Measurements from ENCODE around the gene ITLN1.
"Not testable (repeated sequence)": the region's sequence is repeated elsewhere in the genome, so short reads cannot be mapped to it uniquely, and the experiment has no call there.

The ITLN1 gene

GRCh38 chr1:160880216-160880615 is 4.8 kb downstream of the ITLN1 start:
- DNase-seq (ENCODE audit: low read depth), result no peak

DNA sequence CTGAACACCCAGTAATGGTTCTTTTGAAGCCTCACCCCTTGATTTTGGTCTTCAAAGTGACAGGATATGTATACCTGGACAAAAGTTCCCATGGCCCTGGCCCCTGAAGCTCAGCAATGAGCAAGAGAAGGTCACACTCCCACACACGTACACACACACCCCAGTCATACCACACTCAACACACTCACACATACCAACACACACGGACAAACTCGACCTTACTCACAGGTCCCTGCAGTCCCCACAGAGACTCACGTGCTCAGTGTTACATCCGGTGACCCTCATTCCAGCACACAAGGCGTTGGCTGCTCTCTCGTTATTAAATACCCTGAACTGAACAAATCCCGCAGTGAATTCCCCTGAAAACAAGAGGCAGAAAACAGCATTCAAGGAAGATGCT is 5.9 kb downstream of the ITLN1 start:
- TF ChIP-seq CTCF (IDR thresholded peaks at IDR 0.05; ENCODE audit: low read depth, low read length, missing control alignments), result no peak
- no peak for DNase-seq (ENCODE audit: low read depth)
- in situ Hi-C loops (cut with HindIII; ENCODE audit: low sequenced_read_pairs), result no loop called here
- no peak overlapping the region for H3K4me3 ChIP-seq (ENCODE audit: low read depth, low read length)

More at GRCh38 chr1:160880216-160880615, 4.8 kb downstream of the ITLN1 start:
- in situ Hi-C loops (cut with HindIII; ENCODE audit: low sequenced_read_pairs), result no loop called here
- TF ChIP-seq CTCF (IDR thresholded peaks at IDR 0.05; ENCODE audit: low read depth, low read length, missing control alignments), result no peak
- no peak overlapping the region for H3K4me3 ChIP-seq (ENCODE audit: low read depth, low read length)

DNA sequence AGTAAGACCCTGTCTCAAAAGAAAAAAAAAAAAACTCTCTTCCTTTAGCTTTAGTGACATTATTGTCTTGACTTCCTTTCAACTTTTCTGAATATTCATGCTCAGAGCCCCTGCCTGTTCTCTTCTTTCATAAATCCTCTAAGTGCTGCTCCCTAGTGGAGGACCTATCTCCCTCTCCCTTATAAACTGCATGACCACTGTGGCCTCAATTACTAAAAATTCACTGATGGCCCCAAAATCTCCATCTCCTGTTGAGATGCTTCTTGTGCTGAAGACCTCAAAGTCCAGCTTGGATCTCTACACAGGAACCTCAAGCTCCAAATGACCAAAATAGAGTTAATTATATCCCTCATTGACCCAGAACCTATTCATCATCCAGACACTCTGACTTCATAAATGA is 7.8 kb downstream of the ITLN1 start:
- H3K4me3 ChIP-seq (ENCODE audit: low read depth, low read length), result no peak overlapping the region
- TF ChIP-seq CTCF (IDR thresholded peaks at IDR 0.05; ENCODE audit: low read depth, low read length, missing control alignments), result no peak
- in situ Hi-C loops (cut with HindIII; ENCODE audit: low sequenced_read_pairs), result no loop called here
- no peak for DNase-seq (ENCODE audit: low read depth)

DNA sequence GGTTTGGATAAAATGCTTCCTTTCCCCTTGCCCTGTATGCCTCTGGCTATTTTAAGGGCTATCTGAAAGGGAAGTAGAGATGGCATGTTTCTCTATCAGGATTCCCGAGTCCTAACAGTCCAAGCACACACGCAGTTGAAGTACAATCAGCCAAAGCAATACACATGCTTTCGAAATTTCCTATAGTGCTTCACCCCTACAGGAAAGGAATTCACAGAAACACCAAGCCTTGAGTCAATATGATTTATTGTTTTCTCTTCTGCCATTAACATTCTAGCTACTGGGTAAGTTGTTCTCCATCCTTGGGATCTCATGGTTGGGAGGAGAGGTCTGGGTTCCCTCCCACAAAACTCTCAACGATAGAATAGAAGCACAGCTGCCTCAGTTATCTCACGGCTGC is 8.7 kb downstream of the ITLN1 start:
- DNase-seq (ENCODE audit: low read depth), result no peak
- H3K4me3 ChIP-seq (ENCODE audit: low read depth, low read length), result no peak overlapping the region
- TF ChIP-seq CTCF (IDR thresholded peaks at IDR 0.05; ENCODE audit: low read depth, low read length, missing control alignments), result no peak
- in situ Hi-C loops (cut with HindIII; ENCODE audit: low sequenced_read_pairs), result no loop called here

DNA sequence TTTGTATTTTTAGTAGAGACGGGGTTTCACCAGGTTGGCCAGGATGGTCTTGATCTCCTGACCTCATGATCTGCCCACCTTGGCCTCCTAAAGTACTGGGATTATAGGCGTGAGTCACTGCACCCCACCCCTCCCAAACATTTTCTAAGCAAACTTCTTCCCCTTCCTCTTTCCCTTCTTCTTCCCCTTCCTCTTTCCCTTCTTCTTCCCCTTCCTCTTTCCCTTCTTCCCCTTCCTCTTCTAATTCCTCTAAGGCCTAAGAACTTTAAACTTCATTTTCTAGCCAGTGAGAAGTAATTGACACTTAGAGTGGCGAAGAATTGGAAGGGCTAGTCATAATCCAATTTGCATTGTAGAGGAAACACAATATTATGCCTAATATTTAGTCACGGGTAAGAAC is 9.4 kb downstream of the ITLN1 start:
- H3K4me3 ChIP-seq (ENCODE audit: low read depth, low read length); DNase-seq (ENCODE audit: low read depth); in situ Hi-C loops (cut with HindIII; ENCODE audit: low sequenced_read_pairs): not testable (repeated sequence)

GRCh38 chr1:160874935-160875334 is 10.0 kb downstream of the ITLN1 start:
- in situ Hi-C loops (cut with HindIII; ENCODE audit: low sequenced_read_pairs), result no loop called here
- DNase-seq (ENCODE audit: low read depth), result no peak
- H3K4me3 ChIP-seq (ENCODE audit: low read depth, low read length), result no peak overlapping the region
- TF ChIP-seq CTCF (IDR thresholded peaks at IDR 0.05; ENCODE audit: low read depth, low read length, missing control alignments), result no peak

- in situ Hi-C loops (cut with HindIII; ENCODE audit: low sequenced_read_pairs), result no loop called here
- no peak for TF ChIP-seq CTCF (IDR thresholded peaks at IDR 0.05; ENCODE audit: low read depth, low read length, missing control alignments)
- no peak overlapping the region for H3K4me3 ChIP-seq (ENCODE audit: low read depth, low read length)
- no peak for DNase-seq (ENCODE audit: low read depth)
Measured at GRCh38 chr1:160868141-160868540, 16.8 kb downstream of the ITLN1 start.

DNA sequence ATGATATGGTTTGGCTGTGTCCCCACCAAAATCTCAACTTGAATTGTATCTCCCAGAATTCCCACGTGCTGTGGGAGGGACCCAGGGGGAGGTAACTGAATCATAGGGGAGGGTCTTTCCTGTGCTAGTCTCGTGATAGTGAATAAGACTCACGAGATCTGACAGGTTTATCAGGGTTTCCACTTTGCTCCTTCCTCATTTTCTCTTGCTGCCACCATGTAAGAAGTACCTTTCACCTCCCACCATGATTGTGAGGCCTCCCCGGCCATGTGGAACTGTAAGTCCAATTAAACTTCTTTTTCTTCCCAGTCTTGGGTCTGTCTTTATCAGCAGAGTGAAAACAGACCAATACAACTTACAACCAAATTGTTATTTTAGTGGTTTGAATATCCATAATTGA is 17.3 kb downstream of the ITLN1 start:
- DNase-seq (ENCODE audit: low read depth); in situ Hi-C loops (cut with HindIII; ENCODE audit: low sequenced_read_pairs); H3K4me3 ChIP-seq (ENCODE audit: low read depth, low read length): not testable (repeated sequence)
